ENCODE data around the gene DDIAS.
"Not testable (repeated sequence)": the region's sequence is repeated elsewhere in the genome, so short reads cannot be mapped to it uniquely, and the experiment has no call there.

Gene DDIAS

GRCh38 chr11:82929121-82929520 is 27.6 kb downstream of the DDIAS start:
- DNase-seq: no peak

- no peak for DNase-seq
These were observed 28.7 kb downstream of the DDIAS start for GRCh38 chr11:82930229-82930628.

- DNase-seq: no peak
These were observed 29.2 kb downstream of the DDIAS start for GRCh38 chr11:82930734-82931133.

- no peak for DNase-seq
These were observed 31.0 kb downstream of the DDIAS start for GRCh38 chr11:82932564-82932963.

GRCh38 chr11:82936261-82936660 is 34.7 kb downstream of the DDIAS start:
- no peak for DNase-seq

GRCh38 chr11:82937554-82937953 is 36.0 kb downstream of the DDIAS start:
- no peak for DNase-seq

- DNase-seq: no peak
These were observed 37.9 kb downstream of the DDIAS start for GRCh38 chr11:82939456-82939855.

- no peak for DNase-seq
These were observed 40.8 kb downstream of the DDIAS start for GRCh38 chr11:82942376-82942775.

- DNase-seq: not testable (repeated sequence)
These were observed 41.9 kb downstream of the DDIAS start for GRCh38 chr11:82943430-82943829.

- DNase-seq: no peak
These were observed 42.7 kb downstream of the DDIAS start for GRCh38 chr11:82944198-82944597.

GRCh38 chr11:82945041-82945440 is 43.5 kb downstream of the DDIAS start:
- DNase-seq: not testable (repeated sequence)

- no peak for DNase-seq
These were observed 44.1 kb downstream of the DDIAS start for GRCh38 chr11:82945682-82946081.

- DNase-seq: no peak
These were observed 47.8 kb downstream of the DDIAS start for GRCh38 chr11:82949352-82949751.

- DNase-seq: not testable (repeated sequence)
These were observed 49.0 kb downstream of the DDIAS start for GRCh38 chr11:82950502-82950901.

- not testable (repeated sequence) for DNase-seq
These were observed 54.4 kb downstream of the DDIAS start for GRCh38 chr11:82955736-82956453.

GRCh38 chr11:82959987-82960778 is 58.6 kb downstream of the DDIAS start:
- no peak for DNase-seq

GRCh38 chr11:82960779-82961143 is 59.2 kb downstream of the DDIAS start:
- no peak for DNase-seq

- not testable (repeated sequence) for DNase-seq
These were observed 60.5 kb downstream of the DDIAS start for GRCh38 chr11:82962021-82962420.

GRCh38 chr11:82967381-82967780 is 65.8 kb downstream of the DDIAS start:
- no peak for DNase-seq

GRCh38 chr11:82969811-82970210 is 68.3 kb downstream of the DDIAS start:
- no peak for DNase-seq

- DNase-seq: not testable (repeated sequence)
These were observed 69.1 kb downstream of the DDIAS start for GRCh38 chr11:82970507-82971083.

GRCh38 chr11:82971519-82971946 is 70.0 kb downstream of the DDIAS start:
- DNase-seq: not testable (repeated sequence)

- DNase-seq: no peak
These were observed 70.6 kb downstream of the DDIAS start for GRCh38 chr11:82972103-82972502.

GRCh38 chr11:82974135-82974534 is 72.6 kb downstream of the DDIAS start:
- no peak for DNase-seq
